Activated CD4-positive, alpha-beta T cell treated with anti-CD3 and anti-CD28 coated beads for 36 hours (primary cell): ENCODE measurements around the gene ENO3. TPM values are rescaled to one million over a fixed set of nuclear protein-coding genes. Genes with fewer than 3 reads are reported as not detected.
A peak's percentile ranks its signal among the peaks of the same experiment; 100 is the strongest.

Experiments
- ATAC-seq: fragments of 200-7000 bp; cut with Tn5 transposase; one replicate; pipeline ENCODE4 v1.10.0; 2021; ENCODE audit warnings: mild to moderate bottlenecking, moderate library complexity
- CTCF ChIA-PET: fragments of 350-600 bp; sonication (Branson Sonifier 250); formaldehyde crosslinking; loops from one replicate; lab custom pipeline; 2021; ENCODE audit warnings: antibody characterized with exemption; lab: Charles Lee
- POLR2A ChIA-PET: fragments of 350-600 bp; sonication (Branson Sonifier 250); formaldehyde crosslinking; loops from one replicate; lab custom pipeline; 2021; ENCODE audit warnings: antibody characterized with exemption, inconsistent platforms; lab: Charles Lee
- DNase-seq: peaks from one replicate; pipeline ENCODE4 v3.0.0-alpha.2; 2020
- H3K27ac Mint-ChIP-seq: one replicate; pipeline ENCODE4 v1.8.0; 2021; ENCODE audit warnings: mixed read lengths
- H3K27me3 Mint-ChIP-seq: one replicate; pipeline ENCODE4 v1.8.0; 2021; ENCODE audit warnings: mixed read lengths
- H3K36me3 Mint-ChIP-seq: one replicate; pipeline ENCODE4 v1.8.0; 2021; ENCODE audit warnings: low read depth, mixed read lengths
- H3K4me1 Mint-ChIP-seq: one replicate; pipeline ENCODE4 v1.8.0; 2021; ENCODE audit warnings: mixed read lengths
- H3K4me3 Mint-ChIP-seq: one replicate; pipeline ENCODE4 v1.8.0; 2021; ENCODE audit warnings: mild to moderate bottlenecking, moderate library complexity, mixed read lengths
- H3K9me3 Mint-ChIP-seq: one replicate; pipeline ENCODE4 v1.8.0; 2021; ENCODE audit warnings: low read depth, mixed read lengths
- intact Hi-C, 2 experiments: fragments of 100-400 bp; cut with DNase I in 1 of 2; cut with micrococcal nuclease in 1 of 2; formaldehyde crosslinking; loops; one replicate each; pipeline versions ENCODE4 v1.14.2 to v1.15.1; 2022 to 2024; cut with DNase I, micrococcal nuclease
- total RNA-seq, 2 experiments: library from RNA; stranded (reverse); gene quantifications; one replicate each; pipeline ENCODE4 v1.2.3, GENCODE V29; 2021

Gene ENO3
- total RNA-seq, 2 experiments from 2014 or later, result 32.0 to 32.9 TPM

GRCh38 chr17:4971826-4972225, 20.9 kb downstream of the ENO3 start:
- intact Hi-C loops, result no loop called here
- DNase-seq (no peak), ATAC-seq (no peak)
- ChIA-PET CTCF (interaction anchor here (1.1 to 3.1 kb wide), 2 partner anchors 8 to 18 kb away, joined by 3 to 21 read pairs; no protein-coding TSS in a partner anchor), POLR2A (no interaction called here)
- H3K36me3 Mint-ChIP-seq, result peaks cover 39% of the 10 kb centered on the region
- no peaks in the 10 kb centered on the region for H3K9me3 Mint-ChIP-seq
- H3K27me3 Mint-ChIP-seq, result no peaks in the 10 kb centered on the region
- H3K4me1 Mint-ChIP-seq, result peaks cover 27% of the 10 kb centered on the region
- H3K27ac Mint-ChIP-seq, result no peak overlapping the region
- H3K4me3 Mint-ChIP-seq, result no peak overlapping the region

DNA sequence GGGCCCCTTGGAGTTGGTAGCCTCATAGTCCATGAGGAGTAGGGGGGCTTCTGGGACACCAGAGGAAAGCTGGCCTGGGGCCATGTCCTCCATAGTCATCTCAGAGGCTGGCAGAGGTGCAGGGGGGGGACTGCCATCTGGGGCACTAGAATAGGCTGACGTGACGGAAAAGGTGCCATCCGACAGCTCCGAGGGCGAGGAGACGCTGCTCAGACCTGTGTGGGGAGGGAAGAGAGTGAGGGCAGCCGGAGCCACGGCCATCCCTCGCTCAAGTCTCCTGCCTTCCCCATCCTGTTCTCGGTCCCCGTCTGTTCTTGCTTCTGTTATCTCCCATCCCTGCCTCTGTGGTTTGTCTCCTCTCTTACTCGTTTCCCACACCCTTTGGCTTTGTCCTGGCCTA, 21.4 kb downstream of the ENO3 start:
- CTCF ChIA-PET, result interaction anchor here (1.1 kb wide), 1 partner anchor 17 kb away, joined by 3 read pairs; no protein-coding TSS in a partner anchor

GRCh38 chr17:4972752-4973151, 21.8 kb downstream of the ENO3 start:
- Mint-ChIP-seq H3K36me3 (peaks cover 42% of the 10 kb centered on the region), H3K27ac (no peak overlapping the region), H3K9me3 (no peaks in the 10 kb centered on the region), H3K27me3 (no peaks in the 10 kb centered on the region), H3K4me3 (no peak overlapping the region), H3K4me1 (peaks cover 27% of the 10 kb centered on the region)
- CTCF ChIA-PET, result interaction anchor here (1.1 kb wide), 1 partner anchor 17 kb away, joined by 3 read pairs; no protein-coding TSS in a partner anchor
- intact Hi-C loops, result no loop called here
- POLR2A ChIA-PET, result no interaction called here
- ATAC-seq (no peak), DNase-seq (no peak)

More for the DNA sequence above, 21.4 kb downstream of the ENO3 start:
- Mint-ChIP-seq H3K36me3 (peaks cover 39% of the 10 kb centered on the region), H3K9me3 (no peaks in the 10 kb centered on the region), H3K4me3 (no peak overlapping the region), H3K27ac (no peak overlapping the region), H3K27me3 (no peaks in the 10 kb centered on the region), H3K4me1 (peaks cover 27% of the 10 kb centered on the region)
- no peak for ATAC-seq
- POLR2A ChIA-PET, result no interaction called here
- DNase-seq, result no peak
- intact Hi-C loops, result no loop called here

DNA sequence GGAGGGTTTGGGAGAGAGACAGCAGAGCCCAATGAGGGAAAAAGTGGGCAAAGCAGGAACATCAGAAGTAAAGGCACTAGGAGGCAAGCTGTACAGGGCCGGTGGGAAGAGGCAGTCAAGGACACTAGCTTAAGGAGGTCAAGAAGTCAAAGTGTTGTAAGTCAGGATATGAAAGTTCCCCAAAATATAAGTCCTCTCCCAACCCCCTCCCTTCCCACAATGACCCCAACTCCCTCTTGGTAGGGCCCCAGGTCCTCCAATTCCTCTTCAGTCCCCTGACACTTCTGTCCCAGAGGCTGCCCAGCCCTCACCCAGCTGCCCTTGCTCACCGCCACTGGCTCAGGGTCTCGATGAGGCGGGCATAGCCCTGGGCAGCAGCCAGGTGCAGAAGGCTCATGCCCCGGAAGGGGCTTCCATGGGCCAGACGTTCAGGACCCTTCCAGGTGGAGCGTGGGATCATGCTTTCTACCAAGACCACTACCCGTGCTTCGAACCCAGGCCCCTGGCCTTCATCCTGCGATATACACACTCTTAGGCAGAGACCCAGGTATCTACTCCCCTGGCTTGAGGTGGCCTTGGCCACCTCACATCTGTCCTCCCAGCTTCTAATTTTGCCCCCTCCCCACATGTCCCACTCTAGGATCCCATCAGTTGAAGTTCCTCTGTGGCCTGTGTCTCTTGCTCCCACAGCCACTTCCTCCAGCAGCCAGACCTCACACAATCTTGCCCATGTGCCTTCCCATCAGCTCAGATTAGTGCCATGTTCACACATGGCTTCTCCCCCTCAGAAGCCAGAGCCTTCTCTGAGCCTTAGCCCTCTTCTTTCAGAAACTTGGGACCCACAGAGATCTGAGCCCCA, 22.6 kb downstream of the ENO3 start:
- peaks cover 27% of the 10 kb centered on the region for H3K4me1 Mint-ChIP-seq
- H3K9me3 Mint-ChIP-seq, result no peaks in the 10 kb centered on the region
- no peaks in the 10 kb centered on the region for H3K27me3 Mint-ChIP-seq
- DNase-seq (no peak), ATAC-seq (no peak)
- ChIA-PET POLR2A (no interaction called here), CTCF (no interaction called here)
- intact Hi-C loops, result no loop called here
- H3K4me3 Mint-ChIP-seq, result no peak overlapping the region
- peak overlapping the region; percentile 5 for H3K27ac Mint-ChIP-seq
- peaks cover 45% of the 10 kb centered on the region for H3K36me3 Mint-ChIP-seq

GRCh38 chr17:4974115-4974670, 23.3 kb downstream of the ENO3 start:
- intact Hi-C loops, result no loop called here
- no peaks in the 10 kb centered on the region for H3K9me3 Mint-ChIP-seq
- no peak for DNase-seq
- POLR2A ChIA-PET, result no interaction called here
- ATAC-seq, result no peak
- peak overlapping the region; percentile 5 for H3K27ac Mint-ChIP-seq
- no peak overlapping the region for H3K4me3 Mint-ChIP-seq
- H3K27me3 Mint-ChIP-seq, result no peaks in the 10 kb centered on the region
- CTCF ChIA-PET, result no interaction called here
- peaks cover 48% of the 10 kb centered on the region for H3K36me3 Mint-ChIP-seq
- peaks cover 21% of the 10 kb centered on the region for H3K4me1 Mint-ChIP-seq

- Mint-ChIP-seq H3K27ac (no peak overlapping the region), H3K36me3 (peaks cover 39% of the 10 kb centered on the region), H3K4me3 (no peak overlapping the region), H3K27me3 (no peaks in the 10 kb centered on the region), H3K9me3 (no peaks in the 10 kb centered on the region), H3K4me1 (peaks cover 17% of the 10 kb centered on the region)
- ChIA-PET CTCF (interaction anchor here (0.8 to 3.4 kb wide), 2 partner anchors 9 to 83 kb away, joined by 3 to 21 read pairs; no protein-coding TSS in a partner anchor), POLR2A (interaction anchor here (0.5 kb wide), 1 partner anchor 13 kb away, joined by 3 read pairs; no protein-coding TSS in a partner anchor)
- ATAC-seq (no peak), DNase-seq (no peak)
- intact Hi-C loops, result no loop called here
Observed at GRCh38 chr17:4978726-4979125, 27.8 kb downstream of the ENO3 start.

DNA sequence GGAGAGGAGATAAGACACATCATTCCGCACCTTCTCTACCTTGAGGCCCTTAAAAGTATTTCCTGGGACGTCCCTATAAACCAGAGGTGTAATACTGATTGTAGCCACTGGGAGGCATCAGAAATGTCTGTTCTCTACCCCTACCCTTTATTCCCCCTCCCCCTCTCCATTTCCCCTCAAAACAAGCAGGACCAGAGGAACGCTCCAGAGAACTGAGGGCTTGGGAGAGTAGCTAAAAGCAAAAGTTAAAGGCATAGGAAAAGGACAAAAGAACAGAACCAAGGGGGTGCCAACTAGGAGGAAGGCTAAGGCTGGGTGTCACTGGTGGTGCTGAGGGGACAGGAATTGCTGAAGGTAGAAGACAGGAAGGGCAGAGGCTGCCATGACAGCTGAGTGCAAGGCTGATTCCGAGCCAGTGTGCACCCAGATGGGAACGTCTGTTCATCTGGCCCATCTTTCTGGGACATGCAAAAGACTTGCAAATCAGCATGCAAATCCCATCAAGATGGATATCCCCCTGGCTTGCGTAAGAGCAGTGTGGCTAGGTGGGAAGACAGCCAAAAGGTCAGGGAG, 29.8 kb downstream of the ENO3 start:
- DNase-seq, result peak; percentile 57
- Mint-ChIP-seq H3K4me1 (peaks cover 23% of the 10 kb centered on the region), H3K27me3 (no peaks in the 10 kb centered on the region), H3K36me3 (peaks cover 36% of the 10 kb centered on the region), H3K4me3 (no peak overlapping the region), H3K27ac (peak overlapping the region; percentile 69), H3K9me3 (no peaks in the 10 kb centered on the region)
- ChIA-PET POLR2A (interaction anchor here (1.5 kb wide), 1 partner anchor 11 kb away, joined by 3 read pairs; no protein-coding TSS in a partner anchor), CTCF (interaction anchor here (1.0 to 3.4 kb wide), 10 partner anchors 8 to 82 kb away, joined by 3 to 21 read pairs (median 6); partner anchors contain the start of gene SPAG7)
- intact Hi-C loops, result loop anchor here (1.0 to 2.0 kb wide), 3 partner anchors 14 to 82 kb away; partner anchors contain the start of gene SPAG7 (in 1 of the 2)
- ATAC-seq, result peak; percentile 94

DNA sequence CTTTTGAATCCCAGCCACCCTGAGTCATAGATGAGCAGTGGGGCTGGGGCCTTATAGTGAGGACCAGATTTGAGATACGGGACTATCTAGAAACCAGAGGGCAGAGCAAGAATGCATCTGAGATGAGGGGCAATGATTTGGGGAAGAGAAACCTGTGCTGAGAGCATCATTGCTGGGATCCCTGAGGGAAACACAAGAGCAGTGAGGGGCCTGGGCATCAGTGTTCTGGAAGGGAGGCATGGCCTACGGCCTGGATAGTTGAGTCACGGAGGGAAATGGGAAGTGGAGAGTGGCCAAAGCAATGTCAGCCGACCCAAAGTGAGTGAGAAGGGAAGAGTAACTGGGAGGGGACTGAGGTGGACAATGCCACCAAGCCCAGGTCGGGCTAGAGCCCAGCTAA, 31.4 kb downstream of the ENO3 start:
- Mint-ChIP-seq H3K36me3 (peaks cover 38% of the 10 kb centered on the region), H3K9me3 (no peaks in the 10 kb centered on the region), H3K27ac (peak overlapping the region; percentile 4), H3K4me1 (peaks cover 32% of the 10 kb centered on the region), H3K4me3 (no peak overlapping the region), H3K27me3 (no peaks in the 10 kb centered on the region)
- DNase-seq (no peak), ATAC-seq (no peak)
- ChIA-PET CTCF (no interaction called here), POLR2A (no interaction called here)
- intact Hi-C loops, result no loop called here

DNA sequence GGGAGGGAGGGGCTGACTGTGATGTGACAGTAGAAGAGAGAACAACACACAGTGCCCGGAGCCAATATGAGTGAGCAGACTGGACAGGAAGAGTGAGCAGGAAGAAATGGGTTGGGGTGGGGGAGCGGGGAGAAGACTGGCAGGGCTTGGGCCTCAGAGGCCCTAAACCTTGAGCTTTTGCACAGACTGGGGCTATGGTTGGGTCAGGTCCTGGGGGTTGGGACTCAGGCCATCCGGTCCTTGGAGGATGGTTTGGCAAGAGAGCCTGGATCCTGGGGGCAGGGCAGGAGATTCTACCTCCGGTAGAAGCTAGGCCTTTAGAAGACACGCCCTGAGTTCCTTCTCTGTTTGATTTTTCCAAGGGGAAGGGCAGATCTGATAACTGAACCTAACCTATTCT, 35.5 kb downstream of the ENO3 start:
- Mint-ChIP-seq H3K4me3 (peak overlapping the region; percentile 93), H3K36me3 (peaks cover 18% of the 10 kb centered on the region), H3K9me3 (no peaks in the 10 kb centered on the region), H3K27me3 (no peaks in the 10 kb centered on the region), H3K4me1 (peaks cover 31% of the 10 kb centered on the region), H3K27ac (peak overlapping the region; percentile 77)
- ChIA-PET POLR2A (interaction anchor here (0.6 to 1.8 kb wide), 2 partner anchors 8 to 11 kb away, joined by 3 to 4 read pairs; partner anchors contain the start of genes INCA1 and KIF1C), CTCF (interaction anchor here (0.6 to 1.5 kb wide), 8 partner anchors 14 to 1883 kb away, joined by 3 to 5 read pairs (median 3); no protein-coding TSS in a partner anchor)
- ATAC-seq (no peak), DNase-seq (no peak)
- intact Hi-C loops, result no loop called here

- ATAC-seq, result peak; percentile 87
- peak within 1 kb of the TSS; percentile 91 for H3K27ac Mint-ChIP-seq
- ChIA-PET POLR2A (interaction anchor here (0.6 to 1.8 kb wide), 2 partner anchors 8 to 10 kb away, joined by 3 to 4 read pairs; partner anchors contain the start of genes INCA1 and KIF1C), CTCF (interaction anchor here (0.6 to 1.8 kb wide), 12 partner anchors 10 to 1883 kb away, joined by 3 to 5 read pairs (median 3); partner anchors contain the start of genes INCA1 and KIF1C)
- DNase-seq, result peak; percentile 91
- intact Hi-C loops, result loop anchor here in 1 of 2 experiments (1.0 kb wide), 6 partner anchors 10 to 78 kb away; partner anchors contain the start of genes INCA1, KIF1C, RNF167 and SLC25A11
- no peaks in the 10 kb centered on the region for H3K9me3 Mint-ChIP-seq
- H3K4me1 Mint-ChIP-seq, result peaks cover 33% of the 10 kb centered on the region
- H3K4me3 Mint-ChIP-seq, result peak within 1 kb of the TSS; percentile 93
- H3K27me3 Mint-ChIP-seq, result no peaks in the 10 kb centered on the region
- H3K36me3 Mint-ChIP-seq, result peaks cover 20% of the 10 kb centered on the region
Observed at GRCh38 chr17:4986951-4987766, 36.2 kb downstream of the ENO3 start, which contains the start of gene CAMTA2. TSS of gene CAMTA2 (minus strand) at chr17:4987675. CDS start at chr17:4986222, 1,453 bp downstream.
